Gastroesophageal sphincter (tissue), 4 donors: ENCODE measurements around the gene MPG. TPM values are rescaled to one million over a fixed set of nuclear protein-coding genes. Genes with fewer than 3 reads are reported as not detected.
"Not testable (repeated sequence)": the region's sequence is repeated elsewhere in the genome, so short reads cannot be mapped to it uniquely, and the experiment has no call there.

Experiments
- ATAC-seq: fragments of 150-250 bp; one replicate; pipeline ENCODE4 v1.9.1; 2016; ENCODE audit warnings: mild to moderate bottlenecking, moderate library complexity
- H3K27ac ChIP-seq, 4 donors: fragments of 200-600 bp; sonication (generic) in 3 of 4; 1 replicate in 3 of 4; 2 replicates in 1 of 4; pipeline ENCODE4 v1.5.1; 2016 to 2019
- H3K27me3 ChIP-seq: fragments of 200-600 bp; sonication (generic); one replicate; pipeline ENCODE4 v1.5.1; 2019
- H3K36me3 ChIP-seq, 2 donors: fragments of 200-600 bp; sonication (generic); one replicate each; pipeline ENCODE4 v1.5.1; 2019; ENCODE audit warnings: control low read depth in 1 of 2
- H3K4me1 ChIP-seq, 3 donors: fragments of 200-600 bp; sonication (generic); 1 replicate in 2 of 3; 2 replicates in 1 of 3; pipeline ENCODE4 v1.5.1; 2016 to 2019; ENCODE audit warnings: control low read depth in 2 of 3
- H3K4me3 ChIP-seq, 2 donors: fragments of 200-600 bp; sonication (generic); one replicate each; pipeline ENCODE4 v1.5.1; 2019; ENCODE audit warnings: mild to moderate bottlenecking in 1 of 2, moderate library complexity in 1 of 2
- H3K9me3 ChIP-seq, 3 donors: fragments of 200-600 bp; sonication (generic); one replicate each; pipeline ENCODE4 v1.5.1; 2017 to 2019; ENCODE audit warnings: control low read depth in 2 of 3
- CTCF ChIP-seq, 4 experiments: fragments of 200-600 bp in 2 of 4; fragments of 450-650 bp in 2 of 4; sonication (generic) in 1 of 4; IDR thresholded peaks; one replicate each; pipeline ENCODE4 v1.5.1; 2017 to 2019; ENCODE audit warnings: antibody characterized with exemption in 4 of 4, mild to moderate bottlenecking in 2 of 4, moderate library complexity in 2 of 4
- EP300 ChIP-seq: sonication (generic); formaldehyde crosslinking; IDR thresholded peaks from one replicate; pipeline ENCODE4 v1.6.1; 2017; ENCODE audit warnings: antibody characterized with exemption, mild to moderate bottlenecking
- POLR2A ChIP-seq, 2 donors: fragments of 450-650 bp; IDR thresholded peaks; one replicate each; pipeline ENCODE4 v1.6.1; 2017; ENCODE audit warnings: antibody characterized with exemption in 2 of 2, mild to moderate bottlenecking in 2 of 2, moderate library complexity in 1 of 2
- POLR2AphosphoS5 ChIP-seq: sonication (generic); formaldehyde crosslinking; IDR thresholded peaks from one replicate; pipeline ENCODE4 v1.6.1; 2017; ENCODE audit warnings: antibody characterized with exemption
- WGBS, 2 donors: methylation state at CpG; one replicate each; pipeline ENCODE4 v1.1.5; 2018; ENCODE audit warnings: low coverage in 1 of 2; 5-methylcytosine and 5-hydroxymethylcytosine counted together
- total RNA-seq, 4 donors: library from RNA; depleted of rRNA; stranded (reverse); fragments of >200 nt; gene quantifications; one replicate each; pipeline ENCODE4 v1.1.0, GENCODE V29; 2016

Gene MPG
- total RNA-seq, 4 donors from 2014 or later: 57.4 to 114 (median 92.4) TPM

GRCh38 chr16:120756-121155 is 42.7 kb downstream of the MPG start:
- Histone ChIP-seq H3K27me3 (no peaks in the 10 kb centered on the region), H3K27ac (no peak overlapping the region), H3K9me3 (no peaks in the 10 kb centered on the region), H3K4me1 (peaks cover 0 to 4% (median 0%) of the 10 kb centered on the region in 3 donors), H3K36me3 (peaks cover 0 to 61% of the 10 kb centered on the region in 2 donors), H3K4me3 (no peak overlapping the region)
- no peak for ATAC-seq
- 92 to 100% methylated on average over 1 to 2 of the region's 2 CpGs for WGBS, 2 donors
- no peak for TF ChIP-seq CTCF (IDR thresholded peaks at IDR 0.05)
- TF ChIP-seq POLR2AphosphoS5: no peak
- TF ChIP-seq POLR2A (IDR thresholded peaks at IDR 0.05): no peak
- no peak for TF ChIP-seq EP300

GRCh38 chr16:122361-122760 is 44.3 kb downstream of the MPG start:
- H3K27me3 ChIP-seq: no peaks in the 10 kb centered on the region
- H3K36me3 ChIP-seq: peaks cover 0 to 45% of the 10 kb centered on the region in 2 donors
- no peak overlapping the region for H3K27ac ChIP-seq
- WGBS, 2 donors: 40 to 77% methylated on average over 1 of the region's 1 CpG
- H3K4me1 ChIP-seq: peaks cover 0 to 4% (median 0%) of the 10 kb centered on the region in 3 donors
- ATAC-seq: no peak
- no peaks in the 10 kb centered on the region for H3K9me3 ChIP-seq
- no peak overlapping the region for H3K4me3 ChIP-seq
- TF ChIP-seq POLR2AphosphoS5 (no peak), POLR2A (IDR thresholded peaks at IDR 0.05) (no peak), EP300 (no peak), CTCF (IDR thresholded peaks at IDR 0.05) (no peak)

- H3K36me3 ChIP-seq: peaks cover 0 to 39% of the 10 kb centered on the region in 2 donors
- not testable (repeated sequence) for ATAC-seq, H3K27me3 ChIP-seq, H3K4me3 ChIP-seq, H3K27ac ChIP-seq, H3K4me1 ChIP-seq, H3K9me3 ChIP-seq
- 86% methylated on average over 14 of the region's 19 CpGs; no CpG with 5 or more reads in 1 of the 2 donors for WGBS, 2 donors
These were observed 45.7 kb downstream of the MPG start for GRCh38 chr16:123558-124350.

- no peaks in the 10 kb centered on the region for H3K9me3 ChIP-seq
- no peaks in the 10 kb centered on the region for H3K27me3 ChIP-seq
- H3K36me3 ChIP-seq: peaks cover 0 to 32% of the 10 kb centered on the region in 2 donors
- no peak overlapping the region for H3K4me3 ChIP-seq
- TF ChIP-seq POLR2AphosphoS5 (no peak), EP300 (no peak), POLR2A (IDR thresholded peaks at IDR 0.05) (no peak), CTCF (IDR thresholded peaks at IDR 0.05) (no peak)
- WGBS, 2 donors: 75 to 93% methylated on average over 2 to 3 of the region's 3 CpGs
- ATAC-seq: no peak
- no peak overlapping the region for H3K27ac ChIP-seq
- no peaks in the 10 kb centered on the region for H3K4me1 ChIP-seq
These were observed 47.0 kb downstream of the MPG start for GRCh38 chr16:125011-125410.

- 80 to 100% methylated on average over 1 of the region's 2 CpGs for WGBS, 2 donors
- H3K27me3 ChIP-seq: no peaks in the 10 kb centered on the region
- no peak for ATAC-seq
- H3K4me1 ChIP-seq: no peaks in the 10 kb centered on the region
- H3K4me3 ChIP-seq: no peak overlapping the region
- no peaks in the 10 kb centered on the region for H3K9me3 ChIP-seq
- TF ChIP-seq POLR2AphosphoS5 (no peak), EP300 (no peak), CTCF (IDR thresholded peaks at IDR 0.05) (no peak), POLR2A (IDR thresholded peaks at IDR 0.05) (no peak)
- H3K27ac ChIP-seq: no peak overlapping the region
- H3K36me3 ChIP-seq: peaks cover 0 to 12% of the 10 kb centered on the region in 2 donors
These were observed 51.0 kb downstream of the MPG start for GRCh38 chr16:129075-129474.
